Lung (tissue), 12 donors: ENCODE results near the gene SCAANT1. TPM values are rescaled to one million over a fixed set of nuclear protein-coding genes. Genes with fewer than 3 reads are reported as not detected.

Experiments
- ATAC-seq: fragments of 200-7000 bp; cut with Tn5 transposase; one replicate; pipeline ENCODE4 v1.9.1; 2020; ENCODE audit warnings: moderate number of reproducible peaks; ENCODE audit not compliant: insufficient read depth, low FRiP score
- DNase-seq, 3 donors: peaks; one replicate each; pipeline ENCODE4 v3.0.0-alpha.2; 2013 to 2017
- H3K27ac ChIP-seq, 2 donors: one replicate each; pipeline ENCODE4 v1.5.1; 2013; ENCODE audit warnings: mild to moderate bottlenecking in 2 of 2, moderate library complexity in 2 of 2, control low read depth in 1 of 2, inconsistent platforms in 1 of 2, low read depth in 1 of 2, low read length in 1 of 2
- H3K27me3 ChIP-seq, 3 donors: one replicate each; pipeline ENCODE4 v1.5.1; 2013; ENCODE audit warnings: low read length in 2 of 3; ENCODE audit not compliant: control insufficient read depth in 3 of 3, insufficient read depth in 3 of 3
- H3K36me3 ChIP-seq, 4 donors: one replicate each; pipeline ENCODE4 v1.5.1; 2013; ENCODE audit warnings: low read length in 4 of 4, mild to moderate bottlenecking in 1 of 4, moderate library complexity in 1 of 4; ENCODE audit not compliant: control insufficient read depth in 4 of 4, insufficient read depth in 4 of 4
- H3K4me1 ChIP-seq, 5 donors: one replicate each; pipeline ENCODE4 v1.5.1; 2013; ENCODE audit warnings: low read length in 5 of 5, mild to moderate bottlenecking in 2 of 5, moderate library complexity in 1 of 5; ENCODE audit not compliant: control insufficient read depth in 5 of 5, insufficient read depth in 5 of 5
- H3K4me3 ChIP-seq: one replicate; pipeline ENCODE4 v1.5.1; 2013; ENCODE audit warnings: mild to moderate bottlenecking, control low read depth, moderate library complexity
- H3K9ac ChIP-seq, 2 donors: one replicate each; pipeline ENCODE4 v1.5.1; 2013; ENCODE audit warnings: low read length in 2 of 2, control low read depth in 1 of 2; ENCODE audit not compliant: insufficient read depth in 1 of 2
- H3K9me3 ChIP-seq, 4 donors: one replicate each; pipeline ENCODE4 v1.5.1; 2013; ENCODE audit warnings: low read length in 3 of 4, mild to moderate bottlenecking in 1 of 4, moderate library complexity in 1 of 4; ENCODE audit not compliant: control insufficient read depth in 4 of 4, insufficient read depth in 3 of 4
- CTCF ChIP-seq: IDR thresholded peaks from 2 replicates; pipeline ENCODE4 v1.5.1; 2012; ENCODE audit warnings: mild to moderate bottlenecking; ENCODE audit errors: control extremely low read depth, extremely low read depth
- WGBS, 2 donors: extraction: QIAGEN DNeasy Blood & Tissue Kit; methylation state at CpG; one replicate each; pipeline ENCODE4 v1.1.7; 2013; 5-methylcytosine and 5-hydroxymethylcytosine counted together
- polyA plus RNA-seq, 2 donors: library from polyadenylated mRNA; stranded (reverse); fragments of 200-250 nt; gene quantifications; one replicate each; pipeline ENCODE4 v1.2.1, GENCODE V29; 2013
- total RNA-seq, 2 donors: library from RNA; depleted of rRNA in 1 of 2; stranded (reverse); fragments of >200 nt in 1 of 2; gene quantifications; one replicate each; pipeline ENCODE4 v1.2.1, GENCODE V29; 2014 to 2021
- donor health status: control.
- donor health status: control.
- donor health status: Bipolar disorder and iron deficiency.
- donor health status: healthy.
- donor health status: DM: yes; HTN: yes; CAD: no.

The SCAANT1 gene
- total and polyA plus RNA-seq, 4 donors: not detected

GRCh38 chr3:63933459-63933858 is 21.3 kb upstream of the SCAANT1 start:
- Histone ChIP-seq H3K27me3 (no peaks in the 10 kb centered on the region), H3K4me3 (no peak overlapping the region), H3K9me3 (no peaks in the 10 kb centered on the region), H3K4me1 (peaks cover 5 to 38% (median 7%) of the 10 kb centered on the region in 5 donors), H3K9ac (no peak overlapping the region), H3K27ac (no peak overlapping the region), H3K36me3 (peaks cover 0 to 8% (median 2%) of the 10 kb centered on the region in 4 donors)
- no peak for ATAC-seq
- no peak for TF ChIP-seq CTCF
- DNase-seq: no peak
- WGBS, 2 donors: 91 to 94% methylated on average over 1 of the region's 1 CpG

GRCh38 chr3:63932509-63933212 is 20.5 kb upstream of the SCAANT1 start:
- H3K4me3 ChIP-seq: no peak overlapping the region
- WGBS, 2 donors: 66 to 82% methylated on average over 3 of the region's 3 CpGs
- ATAC-seq (no peak), DNase-seq (no peak)
- peaks cover 0 to 8% (median 2%) of the 10 kb centered on the region in 4 donors for H3K36me3 ChIP-seq
- no peak overlapping the region for H3K27ac ChIP-seq
- no peaks in the 10 kb centered on the region for H3K9me3 ChIP-seq
- H3K4me1 ChIP-seq: peaks cover 3 to 35% (median 5%) of the 10 kb centered on the region in 5 donors
- H3K9ac ChIP-seq: no peak overlapping the region
- no peak for TF ChIP-seq CTCF
- H3K27me3 ChIP-seq: no peaks in the 10 kb centered on the region

GRCh38 chr3:63931290-63931689 is 19.1 kb upstream of the SCAANT1 start:
- DNase-seq (no peak), ATAC-seq (no peak)
- Histone ChIP-seq H3K4me3 (no peak overlapping the region), H3K27ac (no peak overlapping the region), H3K9ac (no peak overlapping the region), H3K36me3 (peaks cover 0 to 8% (median 4%) of the 10 kb centered on the region in 4 donors), H3K9me3 (no peaks in the 10 kb centered on the region), H3K27me3 (no peaks in the 10 kb centered on the region), H3K4me1 (peaks cover 0 to 32% (median 0%) of the 10 kb centered on the region in 5 donors)
- TF ChIP-seq CTCF: no peak
- WGBS, 2 donors: 93 to 96% methylated on average over 3 of the region's 3 CpGs
